Stimulated activated naive CD8-positive, alpha-beta T cell treated with anti-CD3 and anti-CD28 coated beads, Interleukin-15, Interleukin-2, amounts not matched to agents 100 U/mL and 50 U/mL, for 24 hours (primary cell): ENCODE results near the gene CEBPZ.

ENCODE experiments used
- ATAC-seq: fragments of 150-1000 bp; cut with Tn5 transposase; one replicate; pipeline ENCODE4 v1.10.0; 2021
- DNase-seq: peaks from one replicate; pipeline ENCODE4 v3.0.0; 2021

CEBPZ gene

DNA sequence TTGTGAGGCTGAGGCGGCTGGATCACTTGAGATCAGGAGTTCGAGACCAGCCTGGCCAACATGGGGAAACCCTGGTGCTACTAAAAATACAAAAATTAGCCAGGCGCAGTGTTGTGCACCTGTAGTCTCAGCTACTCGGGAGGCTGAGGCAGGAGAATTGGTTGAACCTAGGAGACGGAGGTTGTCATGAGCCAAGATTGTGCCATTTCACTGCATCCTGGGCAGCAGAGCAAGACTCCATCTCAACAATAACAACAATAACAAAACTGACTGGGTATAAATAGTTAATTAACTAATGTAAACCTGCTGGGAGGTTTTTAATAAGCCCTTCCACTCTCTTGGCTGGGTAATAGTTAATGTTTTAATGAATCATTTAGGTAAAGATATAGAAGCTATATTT lies 50.8 kb downstream of the CEBPZ start:
- DNase-seq (no peak), ATAC-seq (no peak)

DNA sequence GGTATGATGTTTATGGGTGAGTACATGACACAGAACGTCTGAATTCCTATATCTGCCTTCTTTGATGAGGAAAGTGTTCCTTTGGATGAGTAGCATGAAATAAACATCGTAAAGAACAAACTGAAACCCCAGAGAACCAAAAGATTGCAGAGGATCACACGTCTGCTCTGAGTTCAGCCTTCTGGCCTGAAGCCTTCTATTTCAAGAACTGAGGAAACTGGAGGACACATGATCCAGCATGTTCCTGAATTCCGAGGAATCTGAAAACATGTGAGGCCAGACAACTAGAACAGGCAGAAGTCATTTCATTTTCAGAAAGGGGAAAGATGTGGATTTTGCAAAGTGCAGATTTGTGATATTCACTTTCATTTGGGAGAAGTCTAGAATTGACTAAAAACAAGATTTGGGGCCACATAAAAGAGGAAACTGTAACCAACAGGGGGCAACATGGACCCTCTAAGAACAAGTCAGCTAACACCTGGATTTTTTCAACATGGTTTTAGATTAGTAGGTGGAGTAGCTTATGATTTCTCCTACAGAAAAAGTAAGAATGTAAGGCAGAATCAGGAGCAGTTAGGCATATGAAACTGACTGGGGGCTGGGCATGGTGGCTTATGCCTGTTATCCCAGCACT lies 51.3 kb downstream of the CEBPZ start:
- DNase-seq (no peak), ATAC-seq (no peak)

DNA sequence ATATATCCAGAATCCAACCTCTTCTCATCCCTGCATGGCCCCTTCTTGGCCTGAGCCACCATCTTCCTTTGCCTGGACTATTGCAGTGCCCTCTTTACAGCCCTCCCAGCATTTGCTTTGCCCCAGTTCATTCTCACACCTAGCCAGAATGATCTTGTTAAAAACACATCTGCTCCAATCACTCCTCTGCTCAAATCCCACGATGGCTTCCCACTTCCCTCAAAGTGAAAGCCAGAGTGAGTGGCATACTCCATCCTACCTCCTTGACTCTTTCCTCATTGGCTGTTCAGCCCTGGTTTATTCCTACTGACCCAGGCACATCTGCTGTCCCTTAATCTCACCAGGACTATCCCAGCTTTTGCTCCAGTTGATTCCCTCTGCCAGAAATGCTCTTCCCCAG lies 57.7 kb downstream of the CEBPZ start:
- ATAC-seq = no peak

DNA sequence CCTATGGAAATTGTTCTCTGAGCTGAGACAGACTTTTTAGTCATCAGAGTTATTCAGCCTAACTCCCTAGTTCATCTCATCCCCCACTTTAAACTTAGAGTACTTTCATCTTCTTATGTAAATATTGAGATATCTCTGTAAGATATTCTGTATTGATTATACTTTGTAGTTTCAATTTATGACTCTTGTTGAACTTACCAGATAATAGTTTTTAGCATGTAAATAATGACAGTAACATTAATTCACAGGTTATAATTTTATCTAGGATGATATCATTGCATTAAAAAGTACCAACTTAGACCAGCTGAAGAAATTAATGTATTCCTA lies 59.8 kb downstream of the CEBPZ start:
- DNase-seq (no peak), ATAC-seq (no peak)

More for the DNA sequence above, 57.7 kb downstream of the CEBPZ start:
- DNase-seq = no peak

DNA sequence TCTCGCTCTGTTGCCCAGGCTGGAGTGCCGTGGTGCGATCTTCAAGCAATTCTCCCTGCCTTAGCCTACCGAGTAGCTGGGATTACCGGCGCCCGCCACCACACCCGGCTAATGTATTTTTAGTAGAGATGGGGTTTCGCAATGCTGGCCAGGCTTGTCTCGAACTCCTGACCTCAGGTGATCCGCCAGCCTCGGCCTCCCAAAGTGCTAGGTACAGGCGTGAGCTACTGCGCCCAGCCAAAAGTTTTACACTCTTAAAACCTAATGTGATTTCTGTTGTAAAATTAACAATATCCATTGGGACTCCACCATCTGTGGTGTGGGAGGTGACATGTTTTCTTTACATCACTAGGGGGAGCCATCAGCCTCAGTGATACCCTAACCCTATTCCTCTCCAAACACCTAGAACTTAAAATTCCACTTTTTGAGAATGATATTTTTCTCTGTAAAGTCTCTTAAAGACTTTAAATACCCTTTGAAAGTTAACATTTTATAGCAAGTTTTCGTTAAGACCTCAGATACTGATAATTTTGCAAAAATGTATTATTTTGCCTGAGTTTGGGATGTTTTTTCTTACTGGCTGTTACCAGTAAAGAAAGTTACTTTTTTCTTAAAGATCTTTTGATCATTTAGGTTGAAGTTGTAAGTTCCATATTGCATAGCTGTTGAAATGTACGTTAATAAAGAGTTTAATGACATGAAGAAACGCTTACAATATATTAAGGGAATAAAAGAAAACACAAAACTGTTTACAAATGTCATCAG lies 63.0 kb downstream of the CEBPZ start:
- ATAC-seq = peak; percentile 86
- peak; percentile 34 for DNase-seq

DNA sequence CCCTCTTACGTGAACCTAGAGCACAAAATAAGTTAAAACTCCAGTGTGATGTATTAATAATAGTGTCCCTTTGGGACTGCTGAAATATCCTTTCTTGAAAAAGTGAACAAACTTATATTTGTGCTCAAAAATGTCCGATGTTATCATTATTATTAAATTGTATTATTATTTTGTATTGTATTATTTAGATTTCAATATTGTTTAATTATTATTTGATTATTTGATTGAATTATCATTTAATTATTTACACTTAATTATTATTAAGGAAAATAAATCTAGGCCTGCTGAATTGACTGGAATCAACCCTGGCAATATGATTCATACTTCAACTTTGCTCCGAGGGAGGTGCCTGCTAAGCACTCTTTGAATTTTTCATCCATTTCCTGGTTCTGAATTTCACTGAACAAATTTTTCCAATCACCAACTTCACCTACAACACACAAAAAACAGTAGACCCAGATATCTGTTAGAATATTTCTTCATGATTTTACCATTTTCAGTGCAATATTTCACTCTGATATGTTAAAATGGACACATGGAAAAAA lies 63.7 kb downstream of the CEBPZ start:
- no peak for DNase-seq

DNA sequence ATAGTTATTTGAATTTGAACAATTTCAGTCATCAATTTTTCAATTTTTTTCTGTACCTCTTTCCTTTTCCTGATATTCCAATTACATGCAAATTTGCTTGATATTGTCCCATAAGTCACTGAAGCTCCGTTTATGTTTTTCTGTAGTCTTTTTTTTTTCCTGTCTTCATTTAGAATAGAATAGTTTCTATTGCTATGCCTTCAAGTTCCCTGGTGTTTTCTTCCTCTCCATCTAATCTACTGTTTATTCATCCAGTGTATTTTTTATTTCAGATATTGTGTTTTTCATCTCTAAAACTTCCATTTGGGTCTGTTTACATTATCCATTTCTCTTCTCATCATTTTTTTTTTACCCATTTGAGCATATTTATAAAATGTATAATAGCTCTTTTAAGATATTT lies 66.6 kb downstream of the CEBPZ start:
- no peak for ATAC-seq
- DNase-seq = no peak

More for the DNA sequence above, 63.7 kb downstream of the CEBPZ start:
- ATAC-seq = no peak

DNA sequence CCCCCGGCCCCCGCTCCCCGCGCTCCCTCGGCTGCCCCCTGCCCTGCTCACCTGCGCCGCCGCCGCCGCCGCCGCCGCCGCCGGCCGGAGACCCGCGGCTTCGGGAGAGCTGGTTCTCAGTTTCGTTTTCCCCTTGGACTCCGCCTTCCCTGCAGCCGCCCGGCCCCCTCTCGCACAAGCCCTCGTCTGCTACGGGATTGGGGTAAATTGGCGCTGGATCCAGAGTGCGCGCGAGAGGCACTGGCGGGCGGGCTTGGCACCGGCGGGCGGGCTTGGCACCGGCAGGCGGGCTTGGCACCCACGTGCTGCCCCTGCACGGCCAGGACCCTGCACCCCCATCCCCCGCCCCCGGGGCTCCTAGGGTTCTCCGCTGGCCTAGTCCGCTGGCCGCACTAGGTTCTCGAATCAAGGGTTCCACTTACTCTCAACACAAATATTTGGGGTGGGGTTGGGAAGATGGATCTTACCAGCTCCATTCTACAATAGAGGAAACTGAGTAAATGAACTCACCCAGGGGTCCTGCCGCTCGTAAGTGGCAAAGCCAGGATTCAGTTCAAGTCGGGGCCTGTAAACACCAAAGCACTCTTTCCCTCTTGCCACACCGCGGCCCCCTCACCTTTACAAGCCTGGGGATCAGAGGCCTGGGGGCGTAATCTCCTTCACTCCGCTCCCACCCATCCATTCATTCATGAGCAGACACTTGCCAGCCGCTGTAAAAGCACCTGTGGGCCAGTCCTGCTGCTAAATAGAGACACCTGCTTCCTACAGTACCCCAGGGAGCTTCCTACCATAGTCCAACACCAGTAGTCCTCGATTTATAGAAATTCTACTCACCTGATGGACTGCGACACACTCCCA lies 74.3 kb downstream of the CEBPZ start, which contains the start of gene EIF2AK2:
EIF2AK2 (minus strand) TSS at position 124 of the 858 bp plus-strand sequence. CDS start 9,174 bp downstream, outside the sequence.
- DNase-seq (peak; percentile 84), ATAC-seq (peak; percentile 93)

DNA sequence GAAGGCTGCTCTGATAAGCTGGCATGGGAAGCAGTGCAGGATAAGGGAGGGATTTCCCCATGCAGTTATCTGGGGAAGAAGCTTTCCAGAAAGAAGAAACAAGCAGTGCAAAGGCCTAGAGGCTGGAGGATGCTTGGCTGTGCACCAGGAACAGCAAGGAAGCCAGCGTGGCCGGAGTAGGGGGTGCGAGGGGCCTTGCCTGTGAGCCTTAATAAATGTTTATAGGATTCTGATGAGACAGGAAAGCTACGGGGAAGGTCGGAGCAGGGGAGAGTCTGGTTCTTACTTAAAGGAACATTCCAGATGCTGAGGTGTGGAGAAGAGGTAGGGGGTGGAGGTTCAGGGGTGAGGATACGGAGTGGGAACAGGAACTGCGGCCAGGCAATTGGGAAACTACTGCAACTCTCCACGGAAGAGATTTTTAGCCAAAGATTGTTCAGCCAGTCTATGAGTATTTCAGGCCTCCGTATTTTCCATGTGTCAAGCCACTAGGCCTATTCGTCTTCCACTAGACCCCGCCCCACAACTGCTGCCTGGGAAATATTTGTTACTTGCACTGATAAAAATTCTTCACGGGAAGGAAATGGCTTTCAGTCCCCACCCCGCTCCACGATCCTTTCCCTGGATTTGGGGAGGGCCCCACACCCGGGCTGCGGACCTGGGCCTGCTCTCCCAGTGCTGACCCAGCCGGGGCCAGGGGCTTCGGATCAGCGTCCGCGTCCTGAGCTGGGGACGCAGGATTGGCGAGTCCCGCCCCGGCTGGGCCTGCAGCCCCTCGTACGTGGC lies 75.1 kb downstream of the CEBPZ start:
- peak; percentile 39 for ATAC-seq
- peak; percentile 49 for DNase-seq

DNA sequence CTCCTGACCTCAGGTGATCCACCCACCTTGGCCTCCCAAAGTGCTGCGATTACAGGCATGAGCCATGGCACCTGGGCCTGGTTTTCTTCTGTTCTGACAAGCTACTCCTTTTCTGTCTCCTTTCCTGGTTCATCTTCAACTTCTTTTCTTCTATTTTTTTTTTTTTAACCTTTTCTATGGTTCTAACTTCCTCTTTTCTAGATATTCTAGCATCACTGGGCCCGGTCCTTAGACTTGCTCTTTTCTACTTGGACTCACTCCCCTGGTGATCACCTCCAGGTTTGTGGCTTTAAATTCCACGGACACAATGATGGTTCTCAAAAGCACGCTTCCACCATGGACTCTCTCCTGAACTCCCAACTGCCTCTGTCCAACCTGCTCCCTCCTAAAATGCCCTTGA lies 76.6 kb downstream of the CEBPZ start:
- DNase-seq (no peak), ATAC-seq (no peak)

DNA sequence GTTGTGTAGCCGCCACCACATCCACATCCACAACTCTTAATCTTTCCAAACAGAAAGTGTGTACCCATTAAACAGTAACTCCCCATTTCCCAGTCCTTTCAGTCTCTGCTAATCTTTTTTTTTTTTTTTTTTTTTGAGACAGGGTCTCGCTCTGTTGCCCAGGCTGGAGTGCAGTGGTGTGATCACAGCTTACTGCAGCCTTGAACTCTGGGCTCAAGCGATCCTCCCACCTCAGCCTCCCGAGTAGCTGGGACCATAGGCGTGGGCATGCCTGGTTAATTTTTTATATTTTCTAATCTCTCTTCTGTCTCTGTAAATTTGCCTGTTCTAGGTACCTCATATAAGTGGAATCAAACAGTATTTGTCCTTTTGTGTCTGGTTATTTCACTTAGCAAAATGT lies 78.2 kb downstream of the CEBPZ start:
- no peak for ATAC-seq
- no peak for DNase-seq
